Bronchial smooth muscle cell (primary cell): ENCODE results near the gene BICDL2. TPM values are rescaled to one million over a fixed set of nuclear protein-coding genes. Genes with fewer than 3 reads are reported as not detected.

Source experiments
- total RNA-seq: library from RNA; depleted of rRNA; stranded (reverse); fragments of >200 nt; gene quantifications from 2 replicates; pipeline ENCODE4 v1.2.1, GENCODE V29; 2014

Gene BICDL2
- total RNA-seq, result 0.17 and 0.32 TPM in 2 replicates

GRCh38 chr16:3036726-3037315 is at the start of gene BICDL2:
Gene BICDL2, minus strand, starts transcription at chr16:3036944. Its CDS starts 1,448 bp downstream, at chr16:3035496.

GRCh38 chr16:3065069-3065741 is 28.5 kb upstream of the BICDL2 start, which contains the start of gene IL32:
Gene IL32, plus strand, starts transcription at chr16:3065640. Its CDS starts 172 bp downstream, at chr16:3065812.

GRCh38 chr16:3045758-3046640 is 9.3 kb upstream of the BICDL2 start, which contains the start of gene MMP25:
Gene MMP25, plus strand, starts transcription at chr16:3046561. Its CDS starts 357 bp downstream, at chr16:3046918.

GRCh38 chr16:3023669-3024478 is 12.9 kb downstream of the BICDL2 start, which contains the start of the genes HCFC1R1 and THOC6:
Gene HCFC1R1, minus strand, starts transcription at chr16:3023942. Its CDS starts 1 bp downstream, at chr16:3023941.
Gene THOC6, plus strand, starts transcription at chr16:3024035. Its CDS starts 292 bp downstream, at chr16:3024327.

GRCh38 chr16:3020247-3020603 is 16.5 kb downstream of the BICDL2 start, which contains the start of gene TNFRSF12A:
Gene TNFRSF12A, plus strand, starts transcription at chr16:3020368. Its CDS starts 30 bp downstream, at chr16:3020398.

GRCh38 chr16:3017794-3018506 is 18.8 kb downstream of the BICDL2 start, which contains the start of gene CLDN6:
Gene CLDN6, minus strand, starts transcription at chr16:3018183. Its CDS starts 2,162 bp downstream, at chr16:3016021.

GRCh38 chr16:3012828-3013420 is 23.8 kb downstream of the BICDL2 start, which contains the start of gene CLDN9:
Gene CLDN9, plus strand, starts transcription at chr16:3012923. Its CDS starts 440 bp downstream, at chr16:3013363.

GRCh38 chr16:2980227-2981176 is 56.2 kb downstream of the BICDL2 start, which contains the start of gene PKMYT1:
Gene PKMYT1, minus strand, starts transcription at chr16:2980446. Its CDS starts 789 bp downstream, at chr16:2979657.

Other genes starting within 250 kb of the BICDL2 start
- not detected in 2 replicates for gene PRSS33, start 249.4 kb downstream of the BICDL2 start, total RNA-seq
- gene PRSS41, start 238.5 kb downstream of the BICDL2 start, total RNA-seq, result not detected in 2 replicates
- gene PRSS21, start 219.7 kb downstream of the BICDL2 start, total RNA-seq, result 1.6 TPM in 1 of 2 replicates, not detected in the other
- gene ZG16B, start 206.6 kb downstream of the BICDL2 start, total RNA-seq, result 0.16 TPM in 1 of 2 replicates, not detected in the other
- gene PRSS22, start 178.8 kb downstream of the BICDL2 start, total RNA-seq, result not detected in 2 replicates
- 47.5 and 62.6 TPM in 2 replicates for gene FLYWCH2, start 153.7 kb downstream of the BICDL2 start, total RNA-seq
- gene FLYWCH1, start 125.0 kb downstream of the BICDL2 start, total RNA-seq, result 38.0 and 47.9 TPM in 2 replicates
- gene KREMEN2, start 72.7 kb downstream of the BICDL2 start, total RNA-seq, result under 0.01 TPM in 1 of 2 replicates, not detected in the other
- gene PAQR4, start 67.6 kb downstream of the BICDL2 start, total RNA-seq, result 0.79 and 1.1 TPM in 2 replicates
- 1.1 TPM in 1 of 2 replicates, not detected in the other for gene PKMYT1, start 56.5 kb downstream of the BICDL2 start, total RNA-seq
- gene CLDN9, start 24.0 kb downstream of the BICDL2 start, total RNA-seq, result under 0.01 TPM in 1 of 2 replicates, not detected in the other
- 0.09 and 0.16 TPM in 2 replicates for gene CLDN6, start 18.8 kb downstream of the BICDL2 start, total RNA-seq
- gene TNFRSF12A, start 16.6 kb downstream of the BICDL2 start, total RNA-seq, result 49.5 and 111 TPM in 2 replicates
- gene HCFC1R1, start 13.0 kb downstream of the BICDL2 start, total RNA-seq, result 16.8 and 30.7 TPM in 2 replicates
- 17.8 and 20.2 TPM in 2 replicates for gene THOC6, start 12.9 kb downstream of the BICDL2 start, total RNA-seq
- under 0.01 TPM in 1 of 2 replicates, not detected in the other for gene MMP25, start 9.6 kb upstream of the BICDL2 start, total RNA-seq
- 2.7 and 5.2 TPM in 2 replicates for gene IL32, start 28.7 kb upstream of the BICDL2 start, total RNA-seq
- not detected in 2 replicates for gene ZSCAN10, start 62.4 kb upstream of the BICDL2 start, total RNA-seq
- 12.1 and 14.3 TPM in 2 replicates for gene ZNF205, start 75.6 kb upstream of the BICDL2 start, total RNA-seq
- gene ZNF213, start 98.1 kb upstream of the BICDL2 start, total RNA-seq, result 3.2 and 5.0 TPM in 2 replicates
- not detected in 2 replicates for gene OR1F1, start 151.3 kb upstream of the BICDL2 start, total RNA-seq
- 6.0 and 6.3 TPM in 2 replicates for gene ZNF200, start 198.2 kb upstream of the BICDL2 start, total RNA-seq
- gene MEFV, start 219.7 kb upstream of the BICDL2 start, total RNA-seq, result under 0.01 and 0.09 TPM in 2 replicates
- 30.0 and 30.6 TPM in 2 replicates for gene ZNF263, start 246.5 kb upstream of the BICDL2 start, total RNA-seq